ENCODE measurements around the gene KCNK7.

Gene KCNK7

GRCh38 chr11:65584723-65585171 lies 10.9 kb downstream of the KCNK7 start:
- Histone ChIP-seq H3K4me3 (IDR thresholded peaks at IDR 0.05; ENCODE audit: insufficient read depth, low read depth, low read length) (no peak overlapping the region), H3K4me2 (no peak overlapping the region), H3K36me3 (ENCODE audit: insufficient read depth) (no peaks in the 10 kb centered on the region; the same call in 1 of the 2 replicates), H3K79me2 (ENCODE audit: insufficient read depth, low read depth) (no peaks in the 10 kb centered on the region; the same call in 1 of the 2 replicates), H4K20me1 (ENCODE audit: insufficient read depth) (no peaks in the 10 kb centered on the region), H3K9ac (no peak overlapping the region), H2AFZ (ENCODE audit: low read depth) (no peak overlapping the region), H3K4me1 (ENCODE audit: low read depth, poor library complexity, severe bottlenecking) (peaks cover 55% of the 10 kb centered on the region), H3K27me3 (ENCODE audit: insufficient read depth, low read depth) (no peaks in the 10 kb centered on the region), H3K27ac (no peak overlapping the region)
- no peak for TF ChIP-seq CTCF (conservative IDR thresholded peaks at IDR 0.05; ENCODE audit: low read depth, low read length)

GRCh38 chr11:65584106-65584505 lies 11.5 kb downstream of the KCNK7 start:
- H3K36me3 ChIP-seq (ENCODE audit: insufficient read depth) = no peaks in the 10 kb centered on the region; the same call in 1 of the 2 replicates
- H3K27me3 ChIP-seq (ENCODE audit: insufficient read depth, low read depth) = no peaks in the 10 kb centered on the region
- H3K4me1 ChIP-seq (ENCODE audit: low read depth, poor library complexity, severe bottlenecking) = peaks cover 49% of the 10 kb centered on the region
- no peak overlapping the region for H2AFZ ChIP-seq (ENCODE audit: low read depth)
- H3K79me2 ChIP-seq (ENCODE audit: insufficient read depth, low read depth) = no peaks in the 10 kb centered on the region; the same call in 1 of the 2 replicates
- H4K20me1 ChIP-seq (ENCODE audit: insufficient read depth) = no peaks in the 10 kb centered on the region
- H3K4me3 ChIP-seq (IDR thresholded peaks at IDR 0.05; ENCODE audit: insufficient read depth, low read depth, low read length) = no peak overlapping the region
- TF ChIP-seq CTCF (conservative IDR thresholded peaks at IDR 0.05; ENCODE audit: low read depth, low read length) = no peak
- no peak overlapping the region for H3K27ac ChIP-seq
- no peak overlapping the region for H3K9ac ChIP-seq
- no peak overlapping the region for H3K4me2 ChIP-seq

- Histone ChIP-seq H3K4me1 (ENCODE audit: low read depth, poor library complexity, severe bottlenecking) (peaks cover 47% of the 10 kb centered on the region), H3K9ac (no peak overlapping the region)
These were observed 12.0 kb downstream of the KCNK7 start for GRCh38 chr11:65583589-65583988.

GRCh38 chr11:65581928-65582327 lies 13.7 kb downstream of the KCNK7 start:
- H3K27ac ChIP-seq = peak overlapping the region; percentile 28; the same call in 1 of the 2 replicates
- H3K27me3 ChIP-seq (ENCODE audit: insufficient read depth, low read depth) = no peaks in the 10 kb centered on the region
- H2AFZ ChIP-seq (ENCODE audit: low read depth) = no peak overlapping the region
- peaks cover 47% of the 10 kb centered on the region for H3K4me1 ChIP-seq (ENCODE audit: low read depth, poor library complexity, severe bottlenecking)
- no peaks in the 10 kb centered on the region for H4K20me1 ChIP-seq (ENCODE audit: insufficient read depth)
- no peak overlapping the region for H3K4me2 ChIP-seq
- peaks cover 18% of the 10 kb centered on the region for H3K79me2 ChIP-seq (ENCODE audit: insufficient read depth, low read depth)
- TF ChIP-seq CTCF (conservative IDR thresholded peaks at IDR 0.05; ENCODE audit: low read depth, low read length) = no peak
- H3K36me3 ChIP-seq (ENCODE audit: insufficient read depth) = no peaks in the 10 kb centered on the region; the same call in 1 of the 2 replicates
- no peak overlapping the region for H3K4me3 ChIP-seq (IDR thresholded peaks at IDR 0.05; ENCODE audit: insufficient read depth, low read depth, low read length)
- H3K9ac ChIP-seq = no peak overlapping the region

More at GRCh38 chr11:65583589-65583988, 12.0 kb downstream of the KCNK7 start:
- H4K20me1 ChIP-seq (ENCODE audit: insufficient read depth) = no peaks in the 10 kb centered on the region
- H3K79me2 ChIP-seq (ENCODE audit: insufficient read depth, low read depth) = peaks cover 2% of the 10 kb centered on the region; the same call in 1 of the 2 replicates
- H3K27me3 ChIP-seq (ENCODE audit: insufficient read depth, low read depth) = no peaks in the 10 kb centered on the region
- no peak overlapping the region for H3K4me2 ChIP-seq
- no peak overlapping the region for H2AFZ ChIP-seq (ENCODE audit: low read depth)
- no peak for TF ChIP-seq CTCF (conservative IDR thresholded peaks at IDR 0.05; ENCODE audit: low read depth, low read length)
- H3K4me3 ChIP-seq (IDR thresholded peaks at IDR 0.05; ENCODE audit: insufficient read depth, low read depth, low read length) = no peak overlapping the region
- no peaks in the 10 kb centered on the region; the same call in 1 of the 2 replicates for H3K36me3 ChIP-seq (ENCODE audit: insufficient read depth)
- H3K27ac ChIP-seq = no peak overlapping the region; the same call in 1 of the 2 replicates
